ENCODE measurements around the gene SCOC. TPM values are rescaled to one million over a fixed set of nuclear protein-coding genes. Genes with fewer than 3 reads are reported as not detected.

The SCOC gene
- total and polyA plus RNA-seq, 9 of the 15 experiments (the other 6 are each of a cell fraction or from before 2014, with no cell fraction given), result 16.8 to 110 (median 46.7) TPM

DNA sequence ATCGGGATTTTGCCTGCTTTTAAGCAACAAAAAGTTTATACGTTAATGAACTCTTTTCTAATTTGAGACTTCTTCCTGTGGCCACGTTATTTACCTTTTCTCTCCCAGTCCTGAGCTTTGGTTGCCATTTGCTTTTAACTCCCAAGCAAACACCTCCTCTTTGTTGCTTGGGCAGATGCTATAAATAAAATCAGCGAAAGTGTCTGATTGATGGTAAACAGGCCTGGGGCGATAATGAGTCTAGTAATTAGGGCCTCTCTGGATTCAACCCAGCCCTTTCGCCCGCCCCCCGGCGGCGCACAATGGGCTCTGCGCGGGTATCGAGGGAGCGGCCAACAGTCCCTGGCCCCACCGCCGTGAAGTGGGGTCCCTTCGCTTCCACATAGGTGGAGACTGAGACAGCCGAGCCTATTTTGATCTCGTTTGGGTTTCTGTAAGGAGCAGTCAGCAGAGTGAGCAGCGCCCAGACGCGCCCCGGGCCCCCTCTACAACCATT, 53.2 kb downstream of the SCOC start (continued):
- TF ChIP-seq, protein P1, sequence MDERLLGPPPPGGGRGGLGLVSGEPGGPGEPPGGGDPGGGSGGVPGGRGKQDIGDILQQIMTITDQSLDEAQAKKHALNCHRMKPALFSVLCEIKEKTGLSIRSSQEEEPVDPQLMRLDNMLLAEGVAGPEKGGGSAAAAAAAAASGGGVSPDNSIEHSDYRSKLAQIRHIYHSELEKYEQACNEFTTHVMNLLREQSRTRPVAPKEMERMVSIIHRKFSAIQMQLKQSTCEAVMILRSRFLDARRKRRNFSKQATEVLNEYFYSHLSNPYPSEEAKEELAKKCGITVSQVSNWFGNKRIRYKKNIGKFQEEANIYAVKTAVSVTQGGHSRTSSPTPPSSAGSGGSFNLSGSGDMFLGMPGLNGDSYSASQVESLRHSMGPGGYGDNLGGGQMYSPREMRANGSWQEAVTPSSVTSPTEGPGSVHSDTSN (CRISPR knock-in tag; IDR thresholded peaks at IDR 0.05; ENCODE audit: low read depth), result no peak
- TF ChIP-seq, protein P1 (tag; conservative IDR thresholded peaks at IDR 0.05; ENCODE audit: low read depth), result peak; percentile 58; the same call in 1 of the 2 replicates
- no peak for TF ChIP-seq PURB (CRISPR knock-in tag; IDR thresholded peaks at IDR 0.05; ENCODE audit: low read depth)
- TF ChIP-seq, protein P2, sequence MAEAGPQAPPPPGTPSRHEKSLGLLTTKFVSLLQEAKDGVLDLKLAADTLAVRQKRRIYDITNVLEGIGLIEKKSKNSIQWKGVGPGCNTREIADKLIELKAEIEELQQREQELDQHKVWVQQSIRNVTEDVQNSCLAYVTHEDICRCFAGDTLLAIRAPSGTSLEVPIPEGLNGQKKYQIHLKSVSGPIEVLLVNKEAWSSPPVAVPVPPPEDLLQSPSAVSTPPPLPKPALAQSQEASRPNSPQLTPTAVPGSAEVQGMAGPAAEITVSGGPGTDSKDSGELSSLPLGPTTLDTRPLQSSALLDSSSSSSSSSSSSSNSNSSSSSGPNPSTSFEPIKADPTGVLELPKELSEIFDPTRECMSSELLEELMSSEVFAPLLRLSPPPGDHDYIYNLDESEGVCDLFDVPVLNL (CRISPR knock-in tag; IDR thresholded peaks at IDR 0.05; ENCODE audit: low read depth), result no peak
- TF ChIP-seq MEF2D (tag; conservative IDR thresholded peaks at IDR 0.05; ENCODE audit: low read depth), result 0 out of 2 replicates have a peak, but pooled peaks have one; percentile 25
- no peak for TF ChIP-seq FOXJ2 (tag; IDR thresholded peaks at IDR 0.05)
- TF ChIP-seq, protein P3, sequence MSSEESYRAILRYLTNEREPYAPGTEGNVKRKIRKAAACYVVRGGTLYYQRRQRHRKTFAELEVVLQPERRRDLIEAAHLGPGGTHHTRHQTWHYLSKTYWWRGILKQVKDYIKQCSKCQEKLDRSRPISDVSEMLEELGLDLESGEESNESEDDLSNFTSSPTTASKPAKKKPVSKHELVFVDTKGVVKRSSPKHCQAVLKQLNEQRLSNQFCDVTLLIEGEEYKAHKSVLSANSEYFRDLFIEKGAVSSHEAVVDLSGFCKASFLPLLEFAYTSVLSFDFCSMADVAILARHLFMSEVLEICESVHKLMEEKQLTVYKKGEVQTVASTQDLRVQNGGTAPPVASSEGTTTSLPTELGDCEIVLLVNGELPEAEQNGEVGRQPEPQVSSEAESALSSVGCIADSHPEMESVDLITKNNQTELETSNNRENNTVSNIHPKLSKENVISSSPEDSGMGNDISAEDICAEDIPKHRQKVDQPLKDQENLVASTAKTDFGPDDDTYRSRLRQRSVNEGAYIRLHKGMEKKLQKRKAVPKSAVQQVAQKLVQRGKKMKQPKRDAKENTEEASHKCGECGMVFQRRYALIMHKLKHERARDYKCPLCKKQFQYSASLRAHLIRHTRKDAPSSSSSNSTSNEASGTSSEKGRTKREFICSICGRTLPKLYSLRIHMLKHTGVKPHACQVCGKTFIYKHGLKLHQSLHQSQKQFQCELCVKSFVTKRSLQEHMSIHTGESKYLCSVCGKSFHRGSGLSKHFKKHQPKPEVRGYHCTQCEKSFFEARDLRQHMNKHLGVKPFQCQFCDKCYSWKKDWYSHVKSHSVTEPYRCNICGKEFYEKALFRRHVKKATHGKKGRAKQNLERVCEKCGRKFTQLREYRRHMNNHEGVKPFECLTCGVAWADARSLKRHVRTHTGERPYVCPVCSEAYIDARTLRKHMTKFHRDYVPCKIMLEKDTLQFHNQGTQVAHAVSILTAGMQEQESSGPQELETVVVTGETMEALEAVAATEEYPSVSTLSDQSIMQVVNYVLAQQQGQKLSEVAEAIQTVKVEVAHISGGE (CRISPR knock-in tag; IDR thresholded peaks at IDR 0.05), result no peak
- TF ChIP-seq CXXC5 (CRISPR knock-in tag; IDR thresholded peaks at IDR 0.05), result peak; percentile 21
- TF ChIP-seq, protein P4, sequence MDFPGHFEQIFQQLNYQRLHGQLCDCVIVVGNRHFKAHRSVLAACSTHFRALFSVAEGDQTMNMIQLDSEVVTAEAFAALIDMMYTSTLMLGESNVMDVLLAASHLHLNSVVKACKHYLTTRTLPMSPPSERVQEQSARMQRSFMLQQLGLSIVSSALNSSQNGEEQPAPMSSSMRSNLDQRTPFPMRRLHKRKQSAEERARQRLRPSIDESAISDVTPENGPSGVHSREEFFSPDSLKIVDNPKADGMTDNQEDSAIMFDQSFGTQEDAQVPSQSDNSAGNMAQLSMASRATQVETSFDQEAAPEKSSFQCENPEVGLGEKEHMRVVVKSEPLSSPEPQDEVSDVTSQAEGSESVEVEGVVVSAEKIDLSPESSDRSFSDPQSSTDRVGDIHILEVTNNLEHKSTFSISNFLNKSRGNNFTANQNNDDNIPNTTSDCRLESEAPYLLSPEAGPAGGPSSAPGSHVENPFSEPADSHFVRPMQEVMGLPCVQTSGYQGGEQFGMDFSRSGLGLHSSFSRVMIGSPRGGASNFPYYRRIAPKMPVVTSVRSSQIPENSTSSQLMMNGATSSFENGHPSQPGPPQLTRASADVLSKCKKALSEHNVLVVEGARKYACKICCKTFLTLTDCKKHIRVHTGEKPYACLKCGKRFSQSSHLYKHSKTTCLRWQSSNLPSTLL (IDR thresholded peaks at IDR 0.05), result no peak
- TF ChIP-seq SAFB (IDR thresholded peaks at IDR 0.05; ENCODE audit: borderline replicate concordance, low read depth, low read length), result no peak
- TF ChIP-seq, protein P5, sequence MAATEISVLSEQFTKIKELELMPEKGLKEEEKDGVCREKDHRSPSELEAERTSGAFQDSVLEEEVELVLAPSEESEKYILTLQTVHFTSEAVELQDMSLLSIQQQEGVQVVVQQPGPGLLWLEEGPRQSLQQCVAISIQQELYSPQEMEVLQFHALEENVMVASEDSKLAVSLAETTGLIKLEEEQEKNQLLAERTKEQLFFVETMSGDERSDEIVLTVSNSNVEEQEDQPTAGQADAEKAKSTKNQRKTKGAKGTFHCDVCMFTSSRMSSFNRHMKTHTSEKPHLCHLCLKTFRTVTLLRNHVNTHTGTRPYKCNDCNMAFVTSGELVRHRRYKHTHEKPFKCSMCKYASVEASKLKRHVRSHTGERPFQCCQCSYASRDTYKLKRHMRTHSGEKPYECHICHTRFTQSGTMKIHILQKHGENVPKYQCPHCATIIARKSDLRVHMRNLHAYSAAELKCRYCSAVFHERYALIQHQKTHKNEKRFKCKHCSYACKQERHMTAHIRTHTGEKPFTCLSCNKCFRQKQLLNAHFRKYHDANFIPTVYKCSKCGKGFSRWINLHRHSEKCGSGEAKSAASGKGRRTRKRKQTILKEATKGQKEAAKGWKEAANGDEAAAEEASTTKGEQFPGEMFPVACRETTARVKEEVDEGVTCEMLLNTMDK (IDR thresholded peaks at IDR 0.05; ENCODE audit: borderline replicate concordance, insufficient read depth, low read depth, low read length, poor library complexity, severe bottlenecking), result peak; percentile 35
- no peak for TF ChIP-seq SMARCC2 (IDR thresholded peaks at IDR 0.05; ENCODE audit: low read depth)
- TF ChIP-seq KLF16 (IDR thresholded peaks at IDR 0.05), result no peak
- TF ChIP-seq RCOR1 (IDR thresholded peaks at IDR 0.05; ENCODE audit: borderline replicate concordance in 1 of 2, low read depth in 2 of 2, low read length in 2 of 2), result 0 out of 4 replicates have a peak, but pooled peaks of 1 of the 2 experiments have one; percentile 5
- no peak for TF ChIP-seq TEAD1 (CRISPR knock-in tag; IDR thresholded peaks at IDR 0.05)
